OCI-LY7 (cell line): ENCODE data around the gene FAM227A.

Experiments used
- EZH2phosphoT487 ChIP-seq: fragments of 200-600 bp; sonication (generic); IDR thresholded peaks from 2 replicates; pipeline ENCODE4 v1.6.1; 2018; ENCODE audit warnings: low read depth, borderline replicate concordance, mild to moderate bottlenecking, mixed run types, antibody characterized with exemption, low read length, moderate library complexity, mixed read lengths
- TF ChIP-seq, protein P1 (sequence below): fragments of 200-600 bp; sonication (generic); conservative IDR thresholded peaks from 2 replicates; pipeline ENCODE4 v1.5.1; 2014; ENCODE audit warnings: mild to moderate bottlenecking, antibody characterized with exemption, low read length, moderate library complexity, mixed read lengths

DNA sequence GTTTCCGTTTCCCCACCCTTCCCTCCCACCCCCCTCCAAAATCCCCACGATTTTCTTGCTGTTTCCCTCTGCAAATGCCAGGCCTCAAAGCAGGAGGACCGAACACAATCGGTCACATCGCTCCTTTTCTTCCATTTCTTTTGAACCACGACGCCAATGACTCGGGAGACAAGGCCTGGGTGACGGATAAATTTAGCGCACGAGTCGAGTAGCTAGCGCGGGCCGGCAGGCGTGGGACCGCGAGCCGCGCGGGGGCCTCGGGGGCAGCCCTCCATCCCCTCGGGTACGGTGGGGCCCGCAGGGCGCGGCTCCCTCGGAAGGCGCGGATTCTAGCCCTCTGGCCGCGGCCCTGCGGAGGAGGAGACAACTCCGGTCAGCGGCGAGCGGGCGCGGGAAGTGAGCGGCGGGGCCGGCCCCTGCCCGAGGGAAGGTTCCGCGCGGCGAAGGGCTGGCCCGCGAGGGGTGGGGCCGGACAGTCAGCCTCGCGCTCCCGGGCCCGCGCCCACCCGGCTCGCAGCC is 44.1 kb upstream of the FAM227A start:
- TF ChIP-seq, protein P1, sequence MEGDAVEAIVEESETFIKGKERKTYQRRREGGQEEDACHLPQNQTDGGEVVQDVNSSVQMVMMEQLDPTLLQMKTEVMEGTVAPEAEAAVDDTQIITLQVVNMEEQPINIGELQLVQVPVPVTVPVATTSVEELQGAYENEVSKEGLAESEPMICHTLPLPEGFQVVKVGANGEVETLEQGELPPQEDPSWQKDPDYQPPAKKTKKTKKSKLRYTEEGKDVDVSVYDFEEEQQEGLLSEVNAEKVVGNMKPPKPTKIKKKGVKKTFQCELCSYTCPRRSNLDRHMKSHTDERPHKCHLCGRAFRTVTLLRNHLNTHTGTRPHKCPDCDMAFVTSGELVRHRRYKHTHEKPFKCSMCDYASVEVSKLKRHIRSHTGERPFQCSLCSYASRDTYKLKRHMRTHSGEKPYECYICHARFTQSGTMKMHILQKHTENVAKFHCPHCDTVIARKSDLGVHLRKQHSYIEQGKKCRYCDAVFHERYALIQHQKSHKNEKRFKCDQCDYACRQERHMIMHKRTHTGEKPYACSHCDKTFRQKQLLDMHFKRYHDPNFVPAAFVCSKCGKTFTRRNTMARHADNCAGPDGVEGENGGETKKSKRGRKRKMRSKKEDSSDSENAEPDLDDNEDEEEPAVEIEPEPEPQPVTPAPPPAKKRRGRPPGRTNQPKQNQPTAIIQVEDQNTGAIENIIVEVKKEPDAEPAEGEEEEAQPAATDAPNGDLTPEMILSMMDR, result no peak
- no peak for TF ChIP-seq EZH2phosphoT487
